ENCODE data around the gene C9orf40. TPM values are rescaled to one million over a fixed set of nuclear protein-coding genes. Genes with fewer than 3 reads are reported as not detected.
A peak's percentile ranks its signal among the peaks of the same experiment; 100 is the strongest.

The C9orf40 gene, protein sequence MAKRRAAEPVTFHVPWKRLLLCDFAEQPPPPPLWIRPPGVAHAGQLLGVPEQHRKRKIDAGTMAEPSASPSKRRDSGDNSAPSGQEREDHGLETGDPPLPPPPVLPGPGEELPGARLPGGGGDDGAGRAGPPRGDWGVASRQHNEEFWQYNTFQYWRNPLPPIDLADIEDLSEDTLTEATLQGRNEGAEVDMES
- total RNA-seq: 4.1 and 4.7 TPM in 2 replicates

DNA sequence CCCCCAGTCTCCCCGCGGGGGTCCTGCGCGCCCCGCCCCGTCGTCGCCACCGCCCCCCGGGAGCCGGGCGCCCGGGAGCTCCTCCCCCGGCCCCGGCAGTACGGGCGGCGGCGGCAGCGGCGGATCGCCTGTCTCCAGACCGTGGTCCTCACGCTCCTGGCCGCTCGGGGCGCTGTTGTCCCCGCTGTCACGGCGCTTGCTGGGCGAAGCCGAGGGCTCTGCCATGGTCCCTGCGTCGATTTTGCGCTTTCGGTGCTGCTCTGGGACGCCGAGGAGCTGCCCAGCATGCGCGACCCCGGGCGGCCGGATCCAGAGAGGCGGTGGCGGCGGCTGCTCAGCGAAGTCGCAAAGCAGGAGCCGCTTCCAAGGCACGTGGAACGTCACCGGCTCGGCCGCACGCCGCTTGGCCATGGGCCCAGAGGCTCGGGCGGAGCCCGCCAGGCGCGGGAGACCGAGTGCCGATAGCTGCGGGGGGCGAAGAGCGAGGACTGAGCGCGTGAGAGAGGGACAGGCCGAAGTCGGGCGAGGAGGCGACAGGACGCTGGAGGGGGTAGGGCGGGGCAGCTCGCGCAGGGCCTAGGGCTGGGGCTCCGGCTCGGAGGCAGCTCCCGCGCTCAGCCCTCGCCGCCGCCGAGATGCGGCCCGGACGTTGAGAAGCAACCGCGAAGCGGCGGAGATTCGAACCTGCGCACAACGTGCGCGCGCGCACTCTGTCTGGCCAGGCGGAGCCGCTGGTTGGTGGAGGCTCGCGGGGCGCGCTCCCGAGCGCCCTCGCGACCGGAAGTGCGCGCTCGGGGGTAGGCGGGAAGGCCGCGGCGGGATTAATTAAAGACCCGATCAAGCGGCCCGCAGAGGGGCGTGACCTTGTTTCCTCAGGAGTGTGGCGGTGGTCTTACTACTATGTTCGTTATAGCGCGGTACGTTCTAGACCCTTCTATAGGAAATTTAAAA, at the start of gene C9orf40:
C9orf40 (minus strand) TSS at position 712 of the 951 bp plus-strand sequence; CDS start at position 411, 301 bp downstream.
- peak; percentile 93 for DNase-seq

DNA sequence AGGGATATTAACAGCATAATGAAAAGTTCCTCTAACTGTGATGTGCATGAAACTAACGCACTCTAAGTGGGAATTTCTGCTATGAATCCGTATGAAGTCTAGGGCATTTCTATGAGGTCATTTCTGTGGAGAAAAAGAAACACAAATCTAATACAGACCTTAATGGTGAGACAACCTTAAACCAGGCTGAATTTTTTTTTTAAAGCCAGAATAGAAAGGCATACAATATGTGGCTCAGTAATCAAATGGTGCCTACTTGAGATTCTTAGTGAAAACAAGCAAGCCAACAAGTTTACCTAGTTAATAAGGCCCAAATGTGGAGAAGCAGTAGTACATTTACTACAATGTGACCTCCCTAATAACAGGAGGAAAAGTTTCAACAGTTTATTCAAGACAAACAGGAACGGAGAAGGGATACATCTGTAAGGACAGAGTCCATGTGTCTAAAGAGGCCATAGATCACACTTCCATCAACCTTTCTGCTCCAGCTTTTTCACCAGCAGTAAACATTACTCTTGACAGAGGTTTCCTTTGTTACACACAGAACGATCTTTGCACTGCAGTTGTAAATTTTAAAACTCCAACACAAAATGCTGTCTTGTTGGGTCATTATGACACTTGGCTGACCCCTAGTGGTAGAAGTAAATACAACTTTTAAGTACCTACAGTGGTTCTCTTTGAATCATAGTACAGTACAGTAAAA, 49.2 kb upstream of the C9orf40 start:
- DNase-seq: peak; percentile 93

DNA sequence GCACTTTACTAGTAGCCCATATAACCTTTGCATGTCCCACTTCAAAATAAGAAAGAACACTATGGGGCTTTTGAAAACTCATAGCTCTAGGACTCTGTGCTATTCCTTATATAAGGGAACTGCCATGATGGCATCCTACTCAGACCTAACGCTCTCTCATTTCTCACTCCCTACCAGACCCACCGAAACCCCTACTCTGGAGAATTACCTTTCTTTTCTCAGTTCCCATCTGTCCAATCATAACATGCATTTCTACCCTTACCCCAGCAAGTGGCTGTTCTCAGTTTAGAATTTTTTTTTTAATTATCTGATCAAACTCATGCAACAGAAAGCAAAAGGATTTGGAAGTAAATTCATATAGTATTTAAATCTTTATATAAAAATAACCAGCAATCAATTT, 48.1 kb upstream of the C9orf40 start:
- no peak for DNase-seq

DNA sequence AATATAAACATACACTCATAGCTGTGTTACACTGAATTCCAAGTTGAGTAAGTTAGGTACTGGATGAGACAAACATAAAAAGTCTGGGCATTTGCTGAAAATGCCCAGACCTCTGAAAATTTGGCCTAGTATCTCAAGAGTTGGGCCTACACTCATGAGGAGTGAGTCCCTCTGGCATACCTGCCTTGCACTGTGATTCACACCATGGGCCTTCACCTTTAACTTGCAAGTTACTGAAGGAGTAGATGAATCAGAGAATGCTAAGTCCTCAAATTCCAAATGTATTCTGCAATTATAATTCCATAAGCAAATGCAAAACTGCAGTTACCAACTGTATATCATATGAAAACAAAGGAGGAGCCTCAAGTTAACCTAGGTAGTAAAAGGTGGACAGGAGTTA, 32.3 kb upstream of the C9orf40 start:
- DNase-seq: no peak

DNA sequence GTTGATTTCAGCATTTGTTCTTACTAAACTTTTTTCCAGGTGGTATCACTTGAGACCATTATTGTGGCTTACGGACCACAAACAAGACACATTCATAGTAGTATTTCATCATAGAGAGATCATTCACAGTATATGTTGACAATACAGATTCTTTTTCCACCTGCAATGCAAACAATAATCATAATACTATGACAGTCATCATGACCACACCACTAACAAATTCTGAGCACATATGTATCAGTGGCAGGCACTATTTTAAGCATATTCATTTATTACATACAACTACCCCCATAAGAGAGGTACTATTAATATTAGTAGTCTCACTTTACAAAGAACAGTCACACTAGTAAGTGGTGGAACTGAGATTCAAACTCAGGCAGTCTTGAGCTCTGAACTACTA, 31.0 kb upstream of the C9orf40 start:
- DNase-seq: no peak

DNA sequence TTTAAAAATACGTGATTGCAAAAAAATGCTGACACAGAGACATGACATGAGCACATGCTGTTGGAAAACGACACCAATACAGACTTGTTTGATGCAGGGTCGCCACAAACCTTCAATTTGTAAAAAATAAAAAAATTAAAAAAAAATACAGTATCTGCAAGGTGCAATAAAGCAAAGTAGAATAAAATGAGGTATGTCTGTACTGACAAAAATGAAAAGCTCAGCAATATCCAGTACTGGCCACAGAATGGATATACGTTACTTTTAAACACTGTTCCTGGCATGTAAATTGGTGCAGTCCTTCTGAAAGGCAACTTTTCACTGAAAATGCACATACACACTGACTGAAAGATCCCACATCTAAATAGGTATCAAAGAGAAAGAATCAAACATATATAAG, 27.1 kb upstream of the C9orf40 start:
- no peak for DNase-seq

DNA sequence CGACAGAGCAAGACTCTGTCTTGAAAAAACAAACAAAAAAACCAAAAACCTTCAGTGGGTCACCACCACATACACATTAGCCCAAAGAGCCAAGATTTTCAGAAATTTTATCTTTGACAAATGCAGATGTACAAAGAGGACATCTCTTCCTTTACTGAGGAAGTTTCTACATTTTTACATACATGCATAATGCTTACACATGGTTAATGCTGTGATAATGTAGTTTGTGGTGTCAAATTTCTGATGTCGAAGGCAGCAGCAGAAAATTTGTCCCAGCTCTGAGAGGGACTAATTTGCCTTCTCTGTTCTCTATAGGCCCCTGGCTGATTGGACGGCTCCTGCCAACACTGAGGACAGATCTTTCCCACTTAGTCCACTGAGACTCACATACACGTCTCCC, 24.6 kb upstream of the C9orf40 start:
- DNase-seq: no peak

DNA sequence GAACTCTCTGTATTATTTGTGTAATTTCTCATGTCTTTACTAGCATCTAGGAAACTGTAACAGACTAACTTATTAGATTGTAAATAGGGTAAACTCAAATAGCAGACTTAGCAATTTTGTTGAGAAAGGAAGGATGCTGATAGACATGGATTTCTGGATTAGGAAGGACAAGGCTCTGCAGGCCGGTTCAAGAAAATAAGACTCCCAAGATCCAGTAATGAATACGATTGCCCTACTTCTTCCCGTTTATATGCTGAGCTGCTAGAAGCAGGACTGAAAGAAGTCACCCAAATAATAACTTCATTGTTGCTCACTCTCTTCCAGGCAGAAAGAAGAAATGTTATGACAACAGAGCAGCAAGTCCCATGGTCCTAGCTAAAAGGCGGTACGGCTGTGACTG, 22.8 kb upstream of the C9orf40 start:
- no peak for DNase-seq

DNA sequence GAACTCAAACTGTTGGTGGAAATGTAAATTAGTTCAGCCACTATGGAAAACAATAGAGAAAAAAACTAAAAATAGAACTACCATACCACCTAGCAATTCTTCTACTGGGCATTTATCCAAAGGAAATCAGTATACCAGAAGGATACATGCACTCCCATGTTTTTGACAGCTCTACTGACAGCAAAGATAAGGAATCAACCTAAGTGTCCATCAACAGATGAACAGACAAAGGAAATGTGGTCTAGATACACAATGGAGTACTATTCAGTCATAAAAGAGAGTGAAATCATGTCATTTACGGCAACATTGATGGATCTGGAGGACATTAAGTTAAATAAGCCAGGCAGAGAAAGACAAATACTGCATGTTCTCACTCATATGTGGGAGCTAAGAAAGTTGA, 21.8 kb upstream of the C9orf40 start:
- peak; percentile 10 for DNase-seq

DNA sequence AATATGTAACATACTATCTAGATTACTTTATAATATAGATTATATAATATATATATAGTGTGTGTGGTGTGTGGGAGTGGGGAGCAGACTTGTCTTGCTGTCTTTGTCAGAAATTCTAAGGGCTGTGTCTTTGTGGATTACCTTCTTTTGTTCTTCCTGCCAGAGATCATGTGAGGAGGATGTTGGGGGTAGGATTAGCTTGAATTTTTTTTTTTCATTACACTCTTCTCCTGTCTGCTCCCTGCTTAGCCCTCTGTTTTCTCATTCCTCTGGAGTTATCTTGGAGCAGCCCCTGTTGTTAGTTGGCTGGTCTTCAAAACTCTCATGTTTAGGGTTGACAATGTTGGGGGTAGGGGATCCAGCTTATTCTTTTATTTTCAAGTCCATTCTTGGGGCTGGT, 21.0 kb upstream of the C9orf40 start:
- DNase-seq: no peak

DNA sequence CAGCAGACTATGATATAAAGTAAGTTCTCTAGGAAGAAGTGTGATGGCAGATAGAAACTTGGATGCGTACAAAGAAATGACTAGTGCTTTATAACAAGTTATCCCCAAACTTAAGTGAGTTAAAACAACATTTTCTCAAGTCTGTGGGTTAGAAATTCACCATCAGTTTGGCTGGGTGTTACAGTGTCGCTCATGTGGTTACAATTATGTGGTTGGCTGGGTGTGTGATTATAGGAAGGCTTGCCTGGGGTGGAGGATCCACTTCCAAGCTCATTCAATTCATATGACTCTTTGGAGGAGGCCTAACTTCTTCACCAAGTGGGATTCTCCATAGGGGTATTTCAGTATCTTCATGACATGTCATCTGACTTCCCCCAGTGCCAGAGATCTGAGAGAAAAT, 10.3 kb upstream of the C9orf40 start:
- DNase-seq: no peak

DNA sequence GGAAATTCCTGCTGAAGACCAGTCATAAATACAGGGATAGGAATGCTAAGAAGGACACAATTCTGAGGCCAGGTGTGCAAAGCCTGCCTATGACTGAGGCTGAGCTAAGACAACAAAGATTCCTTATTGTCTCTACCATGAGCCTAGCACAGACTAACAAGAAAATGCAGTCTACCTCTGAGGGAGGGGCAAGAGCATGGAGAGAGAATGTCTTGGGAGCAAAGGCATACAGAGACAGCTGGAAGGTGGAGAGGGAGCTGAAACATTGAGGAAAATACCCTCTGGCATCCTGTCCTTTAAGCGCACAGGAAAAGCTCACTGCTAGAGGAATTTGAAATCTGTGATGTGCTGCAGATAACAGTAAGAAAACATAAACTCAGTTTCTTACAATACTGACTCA, 8.8 kb upstream of the C9orf40 start:
- DNase-seq: no peak

DNA sequence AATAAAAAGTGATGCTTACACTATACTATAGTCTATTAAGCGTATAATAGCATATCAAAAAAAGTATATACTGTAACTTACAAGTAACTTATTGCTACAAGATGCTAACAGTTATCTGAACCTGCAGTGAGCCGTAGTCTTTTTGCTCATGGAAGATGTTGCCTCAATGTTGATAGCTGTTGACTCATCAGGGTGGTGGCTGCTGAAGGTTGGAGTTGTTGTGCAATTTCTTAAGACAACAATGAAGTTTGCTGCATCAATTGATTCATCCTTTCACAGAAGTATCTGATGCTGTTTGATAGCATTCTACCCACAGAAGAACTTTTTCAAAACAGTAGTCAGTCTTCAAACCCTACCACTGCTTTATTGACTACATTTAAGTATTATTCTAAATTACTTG, 7.8 kb upstream of the C9orf40 start:
- DNase-seq: no peak

DNA sequence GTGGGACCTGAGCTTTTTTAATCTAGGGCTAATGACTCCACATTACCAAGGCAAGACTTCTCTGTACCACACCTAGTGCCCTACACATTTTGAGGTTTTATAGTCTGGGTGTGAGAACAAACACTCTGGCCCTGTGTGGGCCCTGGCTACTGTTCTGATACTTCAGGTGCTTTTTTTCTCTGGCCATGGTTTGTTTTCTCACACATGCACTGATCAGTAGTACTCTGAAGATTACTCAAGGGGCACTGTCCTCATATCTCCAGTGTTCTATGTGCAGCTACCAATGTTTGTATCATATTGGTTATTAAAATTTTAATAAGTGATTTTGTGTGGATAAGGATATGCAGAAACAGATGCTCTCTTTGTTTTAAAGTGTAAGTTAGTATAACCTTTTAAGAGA, 5.9 kb upstream of the C9orf40 start:
- no peak for DNase-seq

DNA sequence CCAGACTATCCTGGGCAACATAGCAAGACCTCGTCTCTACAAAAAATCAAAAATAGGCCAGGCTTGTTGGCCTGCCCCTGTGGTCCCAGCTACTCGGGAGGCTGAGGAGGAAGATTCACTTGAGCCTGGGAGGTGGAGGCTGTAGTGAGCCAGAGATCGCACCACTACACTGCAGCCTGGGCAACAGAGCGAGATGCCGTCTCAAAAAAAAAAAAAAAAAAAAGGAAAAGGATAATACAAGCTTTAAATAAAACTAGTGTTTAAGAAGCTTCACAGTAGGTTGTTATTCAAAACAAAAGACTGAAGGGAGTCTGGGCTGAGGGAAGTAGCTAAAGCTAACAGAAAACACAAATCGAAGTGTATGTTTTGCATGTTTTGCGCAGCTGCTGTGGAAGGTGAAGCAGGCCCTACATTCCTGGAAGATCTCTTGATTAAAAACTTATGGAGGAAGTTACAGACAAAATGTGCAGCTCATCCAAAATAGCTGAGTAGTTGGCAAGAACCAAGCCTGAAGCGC, 581 bp upstream of the C9orf40 start:
- no peak for DNase-seq

DNA sequence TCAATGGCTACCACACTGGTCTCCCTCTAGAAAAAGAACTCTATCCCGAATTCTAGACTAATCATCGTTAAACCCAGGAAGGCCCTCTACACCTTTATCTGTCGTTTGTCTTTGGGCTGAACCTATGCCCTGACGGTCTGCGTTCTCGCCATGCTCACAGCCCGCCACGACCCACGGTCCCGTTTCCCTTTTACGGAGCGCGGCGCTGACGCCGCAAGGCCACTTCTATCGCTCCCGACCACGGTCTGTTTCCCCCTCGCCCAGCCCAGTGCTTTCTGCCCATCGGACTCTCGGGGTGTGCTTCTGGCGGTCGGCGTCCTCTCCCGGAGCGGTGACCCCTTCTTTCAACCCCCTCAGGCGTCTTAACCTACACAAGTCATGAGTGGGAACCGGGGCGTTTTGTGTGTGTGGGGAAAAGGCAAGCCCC, 974 bp downstream of the C9orf40 start:
- DNase-seq: peak; percentile 47

DNA sequence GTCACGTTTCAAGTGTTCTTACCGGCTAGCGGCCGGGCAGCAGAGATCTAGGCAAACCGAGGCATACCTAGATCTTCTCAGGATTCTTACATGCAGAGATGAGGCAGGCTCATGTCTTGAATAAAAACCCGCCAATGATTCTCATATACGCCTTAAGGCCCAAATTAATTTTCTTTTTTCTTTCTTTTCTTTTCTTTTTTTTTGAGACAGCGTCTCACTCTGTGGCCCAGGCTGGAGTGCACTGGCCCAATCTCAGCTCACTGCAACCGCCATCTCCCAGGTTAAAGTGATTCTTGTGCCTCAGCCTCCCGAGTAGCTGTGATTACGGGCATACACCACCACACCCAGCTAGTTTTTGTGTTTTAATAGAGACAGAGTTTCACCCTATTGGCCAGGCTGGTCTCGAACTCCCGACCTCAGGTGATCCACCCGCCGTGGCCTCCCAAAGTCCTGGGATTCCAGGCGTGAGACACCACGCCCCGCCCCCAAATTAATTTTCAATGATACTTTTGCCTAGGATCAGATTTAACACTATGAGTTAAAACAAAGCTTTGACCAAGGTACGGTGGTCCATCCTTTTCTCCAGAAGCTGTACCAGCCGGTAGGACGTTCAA, 1.5 kb downstream of the C9orf40 start:
- DNase-seq: no peak

DNA sequence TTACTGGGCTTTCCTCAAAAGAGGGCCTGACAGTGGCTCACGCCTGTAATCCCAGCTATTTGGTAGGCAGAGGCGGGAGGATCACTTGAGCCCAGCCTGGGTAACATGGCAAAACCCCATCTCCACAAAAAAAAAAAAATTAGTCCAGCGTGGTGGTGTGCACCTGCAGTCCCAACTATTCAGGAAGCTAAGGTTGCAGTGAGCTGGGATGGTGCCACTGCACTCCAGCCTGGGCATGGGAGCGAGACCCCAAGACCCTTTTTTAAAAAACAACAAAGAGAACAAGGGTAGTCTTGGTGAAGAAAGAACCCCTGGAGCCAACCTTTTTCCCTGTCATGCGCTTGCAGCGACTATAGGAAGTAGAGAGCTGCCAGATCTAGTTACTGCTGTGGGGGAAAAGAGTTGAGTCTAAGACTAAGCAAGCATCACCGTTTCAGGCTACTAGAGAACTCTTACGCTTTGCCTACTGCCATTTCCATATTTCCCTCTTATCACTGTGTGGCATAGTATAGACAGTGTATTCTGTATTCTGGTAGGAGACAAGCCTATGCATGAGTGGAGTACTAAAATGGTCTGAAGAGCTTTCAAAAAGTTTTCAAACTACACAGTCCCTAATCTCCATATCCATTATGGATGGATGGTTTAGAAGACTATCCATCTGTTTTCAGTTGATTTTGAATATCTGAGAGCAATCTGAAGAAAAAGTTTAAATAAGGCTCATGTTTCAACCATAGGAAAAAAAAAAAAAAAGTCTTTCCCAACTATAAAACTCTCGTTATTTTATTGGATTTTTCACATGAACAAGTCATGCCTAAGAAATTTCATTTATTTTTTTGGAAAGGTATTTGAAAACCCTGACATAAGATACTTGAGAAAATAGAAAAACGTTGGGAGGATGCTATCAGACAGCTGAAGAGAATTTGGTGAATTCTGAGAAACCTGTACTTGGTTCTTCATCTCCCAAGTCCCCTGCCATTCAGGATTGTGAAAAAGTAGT, 2.6 kb downstream of the C9orf40 start:
- no peak for DNase-seq

DNA sequence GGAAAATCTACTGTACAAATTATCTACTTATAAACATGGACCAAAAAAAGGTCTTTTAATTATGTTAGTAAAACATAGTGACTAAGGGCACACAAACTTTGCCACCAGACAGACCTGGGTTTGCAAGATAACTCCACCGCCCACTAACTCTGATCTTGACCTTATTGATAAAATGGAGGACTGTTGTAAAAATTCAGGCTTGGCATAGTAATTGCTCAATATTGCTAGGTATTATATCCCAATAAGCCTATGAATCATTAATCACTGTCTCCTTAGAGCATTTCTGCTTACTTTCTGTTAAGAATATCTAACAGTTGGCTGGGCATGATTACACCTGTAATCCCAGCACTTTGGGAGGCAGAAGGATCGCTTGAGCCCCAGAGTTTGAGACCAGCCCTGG, 3.8 kb downstream of the C9orf40 start:
- DNase-seq: no peak

DNA sequence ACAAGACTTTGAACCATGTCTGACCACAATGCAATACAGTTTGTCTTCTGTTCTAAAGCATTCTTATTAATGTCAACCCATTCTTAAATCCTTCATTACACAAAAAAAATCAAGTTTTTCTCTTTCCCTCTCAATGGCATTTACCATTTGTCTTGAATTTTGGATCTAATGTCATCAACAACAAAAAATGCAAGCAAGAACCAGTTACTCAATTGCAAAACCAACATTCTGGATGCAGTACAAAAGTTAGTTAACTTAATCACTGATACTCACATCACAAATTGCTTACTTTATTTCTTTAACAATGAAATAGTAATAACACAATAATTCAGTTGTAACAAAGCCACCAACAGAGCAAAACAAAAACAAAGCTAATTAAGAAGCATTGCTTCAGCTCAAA, 6.0 kb downstream of the C9orf40 start:
- no peak for DNase-seq

DNA sequence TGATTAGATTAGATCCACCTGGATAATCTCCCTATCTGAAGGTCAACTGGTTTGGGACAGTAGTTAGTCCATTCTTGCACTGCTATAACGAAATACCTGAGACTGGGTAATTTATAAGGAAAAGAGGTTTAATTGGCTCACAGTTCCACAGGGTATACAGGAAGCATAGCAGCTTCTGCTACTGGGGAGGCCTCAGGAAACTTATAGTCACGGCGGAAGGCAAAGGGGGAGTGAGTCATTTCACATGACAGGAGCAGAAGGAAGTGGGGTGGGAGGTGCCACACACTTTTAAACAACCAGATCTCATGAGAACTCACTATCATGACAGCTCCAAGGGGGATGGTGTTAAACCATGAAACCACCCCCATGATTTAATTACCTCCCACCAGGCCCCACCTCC, 9.9 kb downstream of the C9orf40 start:
- peak; percentile 39 for DNase-seq

DNA sequence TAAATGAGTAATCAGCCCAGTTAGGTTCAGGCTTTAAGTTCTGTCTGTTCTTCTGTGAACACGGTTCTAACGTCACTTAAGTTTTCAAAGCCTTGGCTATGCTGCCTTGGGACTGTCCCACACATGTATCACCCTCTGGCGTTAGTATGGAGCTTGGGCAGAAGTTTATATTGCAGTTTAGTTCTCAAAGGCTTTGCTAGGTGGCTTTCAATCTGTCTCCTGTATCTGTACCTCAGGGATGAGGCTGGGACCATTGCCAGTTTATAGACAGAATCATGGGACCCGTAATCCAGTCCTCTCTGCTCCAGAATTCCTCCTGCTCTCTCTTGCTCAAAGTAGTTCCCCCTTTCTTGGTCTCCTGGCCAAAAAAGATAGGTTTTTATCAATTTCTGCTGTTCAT, 12.1 kb downstream of the C9orf40 start:
- peak; percentile 31 for DNase-seq

Data from dermis blood vessel endothelial cell (primary cell).